Upper lobe of right lung (tissue), 1 donor: ENCODE results near the gene PTPRT. TPM values are rescaled to one million over a fixed set of nuclear protein-coding genes. Genes with fewer than 3 reads are reported as not detected.

Experiments
- ATAC-seq: fragments of 200-7000 bp; cut with Tn5 transposase; one replicate; pipeline ENCODE4 v1.9.1; 2020; ENCODE audit warnings: mild to moderate bottlenecking, moderate library complexity
- DNase-seq: peaks from one replicate; pipeline ENCODE4 v3.0.0-alpha.2; 2020
- H3K27ac ChIP-seq: fragments of 200-600 bp; one replicate; pipeline ENCODE4 v1.8.0; 2022
- H3K27me3 ChIP-seq: fragments of 200-600 bp; one replicate; pipeline ENCODE4 v1.8.0; 2022; ENCODE audit warnings: mild to moderate bottlenecking
- H3K36me3 ChIP-seq: fragments of 200-600 bp; one replicate; pipeline ENCODE4 v1.8.0; 2022
- H3K4me1 ChIP-seq: fragments of 200-600 bp; one replicate; pipeline ENCODE4 v1.8.0; 2022
- H3K4me3 ChIP-seq: fragments of 200-600 bp; one replicate; pipeline ENCODE4 v1.8.0; 2022; ENCODE audit warnings: mild to moderate bottlenecking
- H3K9me3 ChIP-seq: fragments of 200-600 bp; one replicate; pipeline ENCODE4 v1.8.0; 2022
- CTCF ChIP-seq: fragments of 200-600 bp; IDR thresholded peaks from one replicate; pipeline ENCODE4 v1.8.0; 2022; ENCODE audit warnings: antibody characterized with exemption
- intact Hi-C: fragments of 100-400 bp; cut with DNase I; formaldehyde crosslinking; loops from one replicate; pipeline ENCODE4 v1.11.0; 2022
- total RNA-seq: library from RNA; stranded (reverse); fragmentation: NEBNext Ultra II Directional; extraction: Animal tissue kit (Norgen Biotek cat#: 25700); gene quantifications from one replicate; pipeline ENCODE4 v1.2.1, GENCODE V29; 2021
- donor health status: DM: no; HTN: yes; CAD: no; lungs with severe emphysema.

The PTPRT gene
- total RNA-seq, 1 donor from 2014 or later: 0.46 TPM

GRCh38 chr20:42611889-42612837 is 577.5 kb downstream of the PTPRT start:
- H3K27me3 ChIP-seq: no peaks in the 10 kb centered on the region
- no peak for DNase-seq
- no peak overlapping the region for H3K4me3 ChIP-seq
- no peak overlapping the region for H3K27ac ChIP-seq
- no peak for TF ChIP-seq CTCF
- intact Hi-C loops: no loop called here
- ATAC-seq: no peak
- H3K9me3 ChIP-seq: no peaks in the 10 kb centered on the region
- H3K4me1 ChIP-seq: no peaks in the 10 kb centered on the region
- no peaks in the 10 kb centered on the region for H3K36me3 ChIP-seq

DNA sequence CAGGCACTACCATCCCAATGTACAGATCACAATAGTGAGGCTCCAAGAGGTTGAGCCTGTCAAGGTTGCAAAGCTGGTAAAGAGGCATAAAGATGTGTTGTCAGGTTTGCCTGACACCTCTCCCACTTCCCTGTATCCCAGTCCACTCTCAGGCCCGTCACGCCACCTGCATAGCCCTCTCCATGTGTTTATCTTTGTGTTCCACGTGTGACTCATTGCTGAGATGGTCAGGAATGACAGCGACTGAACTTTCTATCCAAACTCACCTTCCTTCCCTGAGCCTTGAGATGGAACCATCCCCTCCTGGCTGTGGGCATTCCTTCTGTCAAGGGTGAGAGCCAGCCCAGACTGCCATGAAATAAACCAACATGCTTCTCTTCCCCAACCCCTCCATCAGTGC is 578.3 kb downstream of the PTPRT start:
- no peak for ATAC-seq
- Histone ChIP-seq H3K36me3 (no peaks in the 10 kb centered on the region), H3K4me3 (no peak overlapping the region), H3K4me1 (no peaks in the 10 kb centered on the region), H3K9me3 (no peaks in the 10 kb centered on the region), H3K27ac (no peak overlapping the region), H3K27me3 (no peaks in the 10 kb centered on the region)
- intact Hi-C loops: no loop called here
- TF ChIP-seq CTCF: no peak
- no peak for DNase-seq

- no peaks in the 10 kb centered on the region for H3K9me3 ChIP-seq
- ATAC-seq (no peak), DNase-seq (no peak)
- H3K4me3 ChIP-seq: no peak overlapping the region
- intact Hi-C loops: no loop called here
- H3K27me3 ChIP-seq: no peaks in the 10 kb centered on the region
- no peaks in the 10 kb centered on the region for H3K4me1 ChIP-seq
- H3K36me3 ChIP-seq: no peaks in the 10 kb centered on the region
- no peak overlapping the region for H3K27ac ChIP-seq
- TF ChIP-seq CTCF: no peak
These were observed 579.6 kb downstream of the PTPRT start for GRCh38 chr20:42610070-42610469.

- intact Hi-C loops: no loop called here
- no peaks in the 10 kb centered on the region for H3K4me1 ChIP-seq
- TF ChIP-seq CTCF: no peak
- H3K27ac ChIP-seq: no peak overlapping the region
- H3K36me3 ChIP-seq: no peaks in the 10 kb centered on the region
- H3K27me3 ChIP-seq: no peaks in the 10 kb centered on the region
- no peak overlapping the region for H3K4me3 ChIP-seq
- ATAC-seq (no peak), DNase-seq (no peak)
- no peaks in the 10 kb centered on the region for H3K9me3 ChIP-seq
These were observed 580.1 kb downstream of the PTPRT start for GRCh38 chr20:42609618-42610017.

GRCh38 chr20:42604998-42605956 is 584.4 kb downstream of the PTPRT start:
- H3K36me3 ChIP-seq: no peaks in the 10 kb centered on the region
- no peaks in the 10 kb centered on the region for H3K9me3 ChIP-seq
- no peak overlapping the region for H3K4me3 ChIP-seq
- intact Hi-C loops: no loop called here
- H3K27ac ChIP-seq: no peak overlapping the region
- no peak for TF ChIP-seq CTCF
- ATAC-seq (peak; percentile 29), DNase-seq (no peak)
- H3K27me3 ChIP-seq: no peaks in the 10 kb centered on the region
- H3K4me1 ChIP-seq: no peaks in the 10 kb centered on the region
